IMR-90 (cell line): Measurements from ENCODE around the gene SESN1.

ENCODE experiments used
- BHLHE40 ChIP-seq: fragments of 150-350 bp; IDR thresholded peaks from 2 replicates; pipeline ENCODE4 v1.6.1; 2016; ENCODE audit warnings: mild to moderate bottlenecking, low read depth, low read length
- CEBPB ChIP-seq: IDR thresholded peaks from 2 replicates; pipeline ENCODE4 v1.6.1; 2012; ENCODE audit warnings: low read depth, low read length, improper control_type of control experiment
- CHD1 ChIP-seq: IDR thresholded peaks from 2 replicates; pipeline ENCODE4 v1.6.1; 2012; ENCODE audit warnings: low read depth, low read length, improper control_type of control experiment
- CTCF ChIP-seq: conservative IDR thresholded peaks from 2 replicates; pipeline ENCODE4 v1.5.1; 2012; ENCODE audit warnings: mild to moderate bottlenecking, low read depth, low read length, improper control_type of control experiment
- ELK1 ChIP-seq: fragments of 150-350 bp; IDR thresholded peaks from 2 replicates; pipeline ENCODE4 v1.6.1; 2016; ENCODE audit warnings: low read depth, mild to moderate bottlenecking, low read length, moderate library complexity, borderline replicate concordance
- FOS ChIP-seq: fragments of 150-350 bp; IDR thresholded peaks from 2 replicates; pipeline ENCODE4 v1.6.1; 2016; ENCODE audit warnings: low read depth, low read length
- MXI1 ChIP-seq: IDR thresholded peaks from 2 replicates; pipeline ENCODE4 v1.6.1; 2012; ENCODE audit warnings: low read depth, mild to moderate bottlenecking, low read length, moderate library complexity, borderline replicate concordance
- NFE2L2 ChIP-seq: fragments of 150-350 bp; IDR thresholded peaks from 2 replicates; pipeline ENCODE4 v1.6.1; 2016; ENCODE audit warnings: low read depth, mild to moderate bottlenecking, low read length
- POLR2A ChIP-seq: IDR thresholded peaks from 2 replicates; pipeline ENCODE4 v1.6.1; 2012; ENCODE audit warnings: mild to moderate bottlenecking, low read depth, low read length
- RAD21 ChIP-seq: IDR thresholded peaks from 2 replicates; pipeline ENCODE4 v1.6.1; 2012; ENCODE audit warnings: low read length, improper control_type of control experiment
- RCOR1 ChIP-seq: IDR thresholded peaks from 2 replicates; pipeline ENCODE4 v1.6.1; 2012; ENCODE audit warnings: mild to moderate bottlenecking, low read length, improper control_type of control experiment; ENCODE audit not compliant: insufficient replicate concordance
- SMC3 ChIP-seq: fragments of 150-350 bp; IDR thresholded peaks from 2 replicates; pipeline ENCODE4 v1.6.1; 2016; ENCODE audit warnings: low read depth, mild to moderate bottlenecking, antibody characterized with exemption, low read length, moderate library complexity

GRCh38 chr6:109081026-109081425 lies 13.6 kb downstream of the SESN1 start:
- no peak for TF ChIP-seq CTCF
- no peak for TF ChIP-seq CEBPB
- no peak for TF ChIP-seq POLR2A
- TF ChIP-seq SMC3, result no peak
- no peak for TF ChIP-seq MXI1
- no peak for TF ChIP-seq FOS
- no peak for TF ChIP-seq RAD21
- no peak for TF ChIP-seq BHLHE40
- TF ChIP-seq CHD1, result no peak
- no peak for TF ChIP-seq NFE2L2
- TF ChIP-seq RCOR1, result no peak
- TF ChIP-seq ELK1, result no peak
